ENCODE measurements around the gene VTA1.

- TF ChIP-seq MAX (IDR thresholded peaks at IDR 0.05; ENCODE audit: low read depth, low read length), result no peak
- TF ChIP-seq CTCF (IDR thresholded peaks at IDR 0.05; ENCODE audit: low read depth, low read length), result no peak
- no peak for TF ChIP-seq MYC (IDR thresholded peaks at IDR 0.05; ENCODE audit: low read depth, low read length)
Measured at GRCh38 chr6:142251930-142252445, 104.9 kb downstream of the VTA1 start.

Data from NB4 (cell line).